GM19193 (cell line): Measurements from ENCODE around the gene CIDEA.

Source experiments
- POLR2A ChIP-seq: IDR thresholded peaks from 4 replicates; pipeline ENCODE4 v1.6.1; 2011; ENCODE audit not compliant: insufficient read depth, insufficient read length; ENCODE audit errors: extremely low read depth

The CIDEA gene

DNA sequence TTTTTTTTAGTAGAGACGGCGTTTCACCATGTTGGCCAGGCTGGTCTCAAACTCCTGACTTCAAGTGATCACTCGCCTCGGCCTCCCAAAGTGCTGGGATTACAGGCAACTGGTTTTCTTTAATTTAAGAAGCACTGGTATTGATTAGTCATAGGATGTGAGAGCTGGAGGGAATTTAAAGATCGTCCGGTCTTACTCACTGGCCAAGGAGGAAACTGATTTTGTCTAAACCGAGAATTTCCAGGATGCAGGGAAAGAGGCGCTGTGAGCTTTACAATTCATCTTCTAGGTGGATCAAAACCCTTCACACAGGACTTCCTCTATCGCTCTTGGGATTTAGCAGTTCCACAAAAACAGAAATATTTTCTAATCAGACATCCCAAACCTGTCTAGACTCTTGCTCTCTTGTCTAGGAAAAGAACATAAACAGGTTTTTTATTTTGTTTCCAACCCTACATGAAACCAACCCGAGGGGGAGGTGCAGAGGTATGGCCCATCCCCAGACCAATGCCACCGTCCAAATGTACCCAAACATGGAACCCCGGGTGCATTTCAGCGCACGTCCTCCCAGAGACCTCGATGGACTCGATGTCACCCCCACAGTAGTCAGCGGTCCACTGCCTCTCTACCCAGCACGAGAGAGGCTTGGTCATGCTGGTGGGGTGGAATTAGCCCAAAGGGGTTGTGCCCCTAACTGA is 41.4 kb downstream of the CIDEA start:
- no peak for TF ChIP-seq POLR2A

GRCh38 chr18:12296087-12296403 is 41.9 kb downstream of the CIDEA start:
- TF ChIP-seq POLR2A = no peak

DNA sequence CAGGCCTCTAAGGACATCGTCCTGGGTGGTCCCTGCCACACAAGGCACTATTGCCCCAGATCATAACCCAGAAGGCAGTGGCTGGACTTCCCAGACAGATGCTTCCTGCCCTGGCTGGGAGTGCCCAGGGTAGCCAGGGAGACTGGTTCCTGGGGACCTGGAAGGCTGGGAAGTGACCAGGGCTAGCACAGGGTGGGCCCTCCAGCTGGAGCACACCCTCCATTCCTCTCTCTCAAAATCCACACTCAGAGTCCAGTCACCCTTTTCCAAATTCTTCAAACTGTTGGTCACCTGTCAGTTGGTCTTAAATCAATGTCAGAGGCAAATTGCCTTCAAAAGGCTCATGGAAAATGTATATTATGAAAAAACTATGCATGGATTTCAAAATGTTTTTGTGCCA is 42.3 kb downstream of the CIDEA start:
- TF ChIP-seq POLR2A = no peak

- TF ChIP-seq POLR2A = no peak
Observed at GRCh38 chr18:12299862-12300261, 45.7 kb downstream of the CIDEA start.

DNA sequence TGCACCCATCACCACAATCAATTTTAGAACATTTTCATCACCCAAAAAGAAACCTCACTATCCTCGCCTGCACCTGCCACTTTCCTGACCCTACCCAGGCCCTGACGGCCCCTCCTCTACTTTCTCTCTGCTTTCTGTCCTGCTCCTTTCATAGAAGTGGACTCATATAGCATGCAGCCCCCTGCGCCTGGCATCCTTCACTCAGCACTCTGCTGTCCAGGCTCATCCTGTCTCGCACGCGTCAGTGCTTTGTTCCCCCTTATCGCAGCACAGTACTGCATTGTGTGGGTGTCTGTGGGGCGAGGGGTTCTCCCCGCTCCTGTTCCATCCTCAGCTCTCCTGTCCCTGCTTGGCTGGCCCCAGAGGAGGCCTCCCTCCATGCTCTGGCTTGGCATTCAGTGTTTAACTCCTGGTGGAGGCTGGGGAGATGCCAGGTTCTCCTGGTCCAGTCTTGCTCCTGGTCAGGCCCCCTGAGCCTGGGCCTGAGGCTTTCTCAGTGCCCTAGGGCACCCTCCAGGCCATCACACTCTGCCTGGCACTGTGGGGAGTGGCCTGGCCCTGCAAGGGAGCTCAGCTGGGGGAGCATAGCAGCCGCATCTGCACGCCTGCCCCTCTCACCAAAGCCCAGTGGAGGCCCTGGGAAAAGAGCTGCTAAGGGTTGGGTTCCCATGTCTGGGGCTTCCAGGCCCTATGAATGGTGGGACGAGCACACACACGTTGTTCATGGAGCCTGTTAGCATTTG is 47.3 kb downstream of the CIDEA start:
- no peak for TF ChIP-seq POLR2A

DNA sequence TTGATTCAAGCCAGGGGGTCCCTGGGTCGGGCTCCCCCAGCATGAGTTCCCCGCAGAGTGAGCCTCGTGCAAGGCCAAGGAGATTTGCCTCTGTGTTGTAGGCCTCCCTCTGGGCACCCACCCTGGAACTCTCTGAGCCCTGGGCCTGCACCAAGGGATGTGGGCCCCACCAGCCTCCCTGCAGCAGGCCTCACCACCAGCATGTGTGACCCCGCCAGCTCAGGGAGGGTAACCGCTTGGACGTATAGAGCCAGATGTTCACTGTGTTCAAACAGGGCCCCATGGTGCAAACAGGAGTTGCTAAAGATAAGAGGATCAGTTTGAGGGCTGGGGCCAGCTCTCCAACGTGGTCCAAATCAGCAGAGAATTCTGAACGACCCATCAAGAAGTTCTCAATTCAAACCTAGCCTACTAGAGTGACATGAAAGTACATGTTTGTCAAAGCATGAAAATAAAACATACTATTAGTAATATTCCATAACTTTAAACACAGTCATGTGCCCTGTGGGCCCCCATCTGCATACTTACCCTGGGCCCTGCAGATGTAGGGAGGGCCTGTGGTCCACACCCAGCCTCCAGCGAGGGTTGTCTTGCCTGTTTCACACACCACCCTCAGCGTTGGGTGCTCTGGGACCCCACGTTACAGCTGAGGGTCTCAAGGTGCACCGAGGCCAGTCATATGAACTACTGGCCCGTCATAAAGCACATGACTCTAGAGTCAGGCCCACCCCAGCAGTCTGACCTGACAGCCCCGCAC is 48.4 kb downstream of the CIDEA start:
- TF ChIP-seq POLR2A = no peak

GRCh38 chr18:12304351-12305210 is 50.4 kb downstream of the CIDEA start:
- no peak for TF ChIP-seq POLR2A

DNA sequence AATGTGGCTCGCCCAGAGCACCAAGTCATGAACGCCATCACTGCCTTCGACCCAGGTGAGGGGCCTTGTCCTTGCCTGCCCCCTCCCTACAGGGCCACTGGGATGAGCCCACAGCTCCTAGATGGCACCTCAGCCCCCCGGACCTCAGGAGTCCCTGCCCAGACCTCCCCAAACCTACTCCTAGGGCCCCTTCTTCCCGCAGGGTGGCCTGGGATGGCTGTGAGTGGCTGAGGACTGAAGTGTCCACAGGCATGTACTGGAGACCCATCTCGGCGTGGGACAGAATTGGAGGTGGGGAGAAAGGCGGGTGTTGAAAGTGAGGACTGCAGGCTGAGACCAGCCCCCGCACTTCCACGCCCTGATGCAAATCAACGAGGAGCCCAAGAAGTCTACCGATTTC is 51.0 kb downstream of the CIDEA start:
- TF ChIP-seq POLR2A = no peak

DNA sequence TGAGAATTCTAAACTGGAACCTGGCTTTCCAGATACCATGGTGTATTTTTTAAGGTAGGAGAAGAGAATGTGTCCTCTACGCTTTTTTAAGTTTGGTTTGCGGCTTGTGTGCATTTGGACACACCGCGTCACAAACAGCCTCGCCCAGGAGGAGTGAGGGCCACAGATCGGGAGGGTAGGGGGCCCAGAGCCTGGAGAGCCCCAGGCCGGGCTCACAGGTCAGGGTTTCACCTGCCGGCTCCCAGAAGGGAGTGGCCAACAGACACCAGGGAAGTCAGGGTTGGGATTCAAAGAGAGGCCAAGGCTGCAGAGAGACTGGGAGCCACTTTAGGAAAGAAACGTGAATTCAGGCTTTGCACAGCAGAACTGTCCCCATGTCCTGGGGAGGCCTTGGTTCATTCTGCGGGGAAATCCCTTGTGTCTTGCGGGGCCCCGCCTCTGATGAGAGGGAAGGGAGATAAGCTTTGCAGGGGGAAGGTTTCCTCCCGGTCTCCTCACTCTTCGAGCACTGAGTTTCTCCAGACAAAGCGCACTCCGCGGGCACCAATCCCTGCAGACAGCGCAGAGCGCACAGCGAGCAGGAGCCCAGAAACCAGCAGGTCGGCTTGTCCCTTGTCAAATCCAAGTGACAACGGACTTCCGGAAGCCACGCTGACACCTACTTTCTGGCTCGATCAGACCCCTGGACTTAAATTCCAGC is 51.9 kb downstream of the CIDEA start:
- TF ChIP-seq POLR2A = no peak

GRCh38 chr18:12306752-12307700 is 52.9 kb downstream of the CIDEA start:
- no peak for TF ChIP-seq POLR2A

GRCh38 chr18:12307701-12308385 is 53.7 kb downstream of the CIDEA start, which contains the start of gene TUBB6:
Gene TUBB6 (plus strand): TSS chr18:12308241. CDS start chr18:12308293, 52 bp downstream.
- TF ChIP-seq POLR2A = peak; percentile 71

- no peak for TF ChIP-seq POLR2A
Observed at GRCh38 chr18:12308386-12309100, 54.4 kb downstream of the CIDEA start.
